HAP-1 (cell line): ENCODE data around the gene CEP170B.

ENCODE experiments used
- DNase-seq, 2 experiments: peaks; one replicate each; pipeline ENCODE4 v3.0.0-alpha.2; 2016 to 2020; ENCODE audit warnings: low spot score in 2 of 2
- H3K27me3 ChIP-seq: fragments of 250-450 bp; sonication (Bioruptor Pico); 2 replicates; pipeline ENCODE4 v1.5.1; 2020; ENCODE audit warnings: low read depth, mild to moderate bottlenecking, moderate library complexity
- H3K36me3 ChIP-seq: fragments of 250-450 bp; sonication (Bioruptor Pico); replicated peaks from 2 replicates; pipeline ENCODE4 v1.5.1; 2020; ENCODE audit warnings: mild to moderate bottlenecking
- H3K4me1 ChIP-seq: fragments of 250-450 bp; sonication (Bioruptor Pico); 2 replicates; pipeline ENCODE4 v1.5.1; 2020; ENCODE audit warnings: mild to moderate bottlenecking
- H3K4me3 ChIP-seq: fragments of 250-450 bp; sonication (Bioruptor Pico); 2 replicates; pipeline ENCODE4 v1.5.1; 2020; ENCODE audit warnings: mild to moderate bottlenecking, moderate library complexity
- H3K9me3 ChIP-seq: fragments of 250-450 bp; sonication (Bioruptor Pico); 2 replicates; pipeline ENCODE4 v1.5.1; 2020; ENCODE audit warnings: mild to moderate bottlenecking, moderate library complexity
- in situ Hi-C: fragments of 300-500 bp; cut with MboI; formaldehyde crosslinking; loops from 3 replicates; pipeline ENCODE4 v1.14.3; 2020; ENCODE audit warnings: low sequenced_read_pairs, inconsistent platforms, mixed read lengths

The CEP170B gene

GRCh38 chr14:104891664-104892530 lies 26.8 kb downstream of the CEP170B start:
- Histone ChIP-seq H3K9me3 (no peaks in the 10 kb centered on the region), H3K4me1 (no peaks in the 10 kb centered on the region), H3K27me3 (no peaks in the 10 kb centered on the region), H3K4me3 (no peak overlapping the region), H3K36me3 (peaks cover 3% of the 10 kb centered on the region; the same call in 1 of the 2 replicates)
- DNase-seq, result peak in 1 of 2 experiments; percentile 7
- in situ Hi-C loops, result no loop called here

GRCh38 chr14:104892531-104893434 lies 27.7 kb downstream of the CEP170B start:
- in situ Hi-C loops, result no loop called here
- H3K4me1 ChIP-seq, result no peaks in the 10 kb centered on the region

GRCh38 chr14:104893435-104894207 lies 28.6 kb downstream of the CEP170B start:
- H3K9me3 ChIP-seq, result no peaks in the 10 kb centered on the region
- H3K27me3 ChIP-seq, result no peaks in the 10 kb centered on the region
- no peaks in the 10 kb centered on the region for H3K36me3 ChIP-seq
- no peak overlapping the region for H3K4me3 ChIP-seq
- in situ Hi-C loops, result no loop called here
- DNase-seq, result peak in 1 of 2 experiments; percentile 10
- no peaks in the 10 kb centered on the region for H3K4me1 ChIP-seq

More at GRCh38 chr14:104892531-104893434, 27.7 kb downstream of the CEP170B start:
- H3K4me3 ChIP-seq, result no peak overlapping the region
- H3K36me3 ChIP-seq, result no peaks in the 10 kb centered on the region; the same call in 1 of the 2 replicates
- no peaks in the 10 kb centered on the region for H3K27me3 ChIP-seq
- peak in 1 of 2 experiments; percentile 12 for DNase-seq
- H3K9me3 ChIP-seq, result no peaks in the 10 kb centered on the region

- no peaks in the 10 kb centered on the region for H3K4me1 ChIP-seq
- DNase-seq, result peak in 1 of 2 experiments; percentile 11
- in situ Hi-C loops, result no loop called here
Observed at GRCh38 chr14:104894331-104895206, 29.5 kb downstream of the CEP170B start.

GRCh38 chr14:104895207-104895785 lies 30.2 kb downstream of the CEP170B start:
- Histone ChIP-seq H3K4me1 (no peaks in the 10 kb centered on the region), H3K9me3 (no peaks in the 10 kb centered on the region), H3K27me3 (no peaks in the 10 kb centered on the region; the same call in 1 of the 2 replicates), H3K4me3 (no peak overlapping the region), H3K36me3 (no peaks in the 10 kb centered on the region)
- in situ Hi-C loops, result no loop called here
- peak in 1 of 2 experiments; percentile 8 for DNase-seq

More at GRCh38 chr14:104894331-104895206, 29.5 kb downstream of the CEP170B start:
- Histone ChIP-seq H3K9me3 (no peaks in the 10 kb centered on the region), H3K27me3 (no peaks in the 10 kb centered on the region), H3K36me3 (no peaks in the 10 kb centered on the region), H3K4me3 (no peak overlapping the region)

GRCh38 chr14:104895786-104896661 lies 31.0 kb downstream of the CEP170B start:
- in situ Hi-C loops, result no loop called here

GRCh38 chr14:104897330-104898194 lies 32.5 kb downstream of the CEP170B start:
- Histone ChIP-seq H3K9me3 (no peaks in the 10 kb centered on the region), H3K36me3 (no peaks in the 10 kb centered on the region), H3K27me3 (peaks cover 5% of the 10 kb centered on the region), H3K4me3 (no peak overlapping the region), H3K4me1 (no peaks in the 10 kb centered on the region)
- DNase-seq, result peak in 1 of 2 experiments; percentile 7
- in situ Hi-C loops, result no loop called here

More at GRCh38 chr14:104895786-104896661, 31.0 kb downstream of the CEP170B start:
- Histone ChIP-seq H3K9me3 (no peaks in the 10 kb centered on the region), H3K4me1 (no peaks in the 10 kb centered on the region), H3K27me3 (no peaks in the 10 kb centered on the region; the same call in 1 of the 2 replicates), H3K36me3 (no peaks in the 10 kb centered on the region), H3K4me3 (no peak overlapping the region)
- peak in 1 of 2 experiments; percentile 30 for DNase-seq

- DNase-seq, result no peak
- no peaks in the 10 kb centered on the region for H3K9me3 ChIP-seq
- H3K36me3 ChIP-seq, result no peaks in the 10 kb centered on the region
- H3K4me1 ChIP-seq, result no peaks in the 10 kb centered on the region
- no peak overlapping the region for H3K4me3 ChIP-seq
- H3K27me3 ChIP-seq, result peaks cover 8% of the 10 kb centered on the region
- in situ Hi-C loops, result no loop called here
Observed at GRCh38 chr14:104898195-104898558, 33.1 kb downstream of the CEP170B start.

GRCh38 chr14:104898870-104899510 lies 33.9 kb downstream of the CEP170B start:
- Histone ChIP-seq H3K4me1 (no peaks in the 10 kb centered on the region), H3K9me3 (no peaks in the 10 kb centered on the region), H3K27me3 (peaks cover 12% of the 10 kb centered on the region), H3K4me3 (no peak overlapping the region), H3K36me3 (no peaks in the 10 kb centered on the region)
- no peak for DNase-seq
- in situ Hi-C loops, result no loop called here

- Histone ChIP-seq H3K4me3 (no peak overlapping the region), H3K27me3 (peaks cover 19% of the 10 kb centered on the region), H3K36me3 (no peaks in the 10 kb centered on the region), H3K4me1 (no peaks in the 10 kb centered on the region), H3K9me3 (no peaks in the 10 kb centered on the region; the same call in 1 of the 2 replicates)
- DNase-seq, result no peak
- in situ Hi-C loops, result loop anchor here (10.0 kb wide), 1 partner anchor 145 kb away; no protein-coding TSS in a partner anchor
Observed at GRCh38 chr14:104899781-104900180, 34.7 kb downstream of the CEP170B start.
